Large intestine (tissue), 3 donors: Measurements from ENCODE around the gene ATP8A2. TPM values are rescaled to one million over a fixed set of nuclear protein-coding genes. Genes with fewer than 3 reads are reported as not detected.

Source experiments
- DNase-seq, 2 donors: peaks; one replicate each; pipeline versions ENCODE4 v3.0.0 to v3.0.0-alpha.2; 2013
- H3K27ac ChIP-seq: one replicate; pipeline ENCODE4 v1.5.1; 2013; ENCODE audit warnings: low read length
- H3K27me3 ChIP-seq: 2 replicates; pipeline ENCODE4 v1.6.1; 2013; ENCODE audit warnings: low read length; ENCODE audit not compliant: control insufficient read depth, insufficient read depth
- H3K36me3 ChIP-seq: 2 replicates; pipeline ENCODE4 v1.6.1; 2013; ENCODE audit warnings: low read length; ENCODE audit not compliant: control insufficient read depth, insufficient read depth
- H3K4me1 ChIP-seq: one replicate; pipeline ENCODE4 v1.6.1; 2013; ENCODE audit warnings: low read length; ENCODE audit not compliant: control insufficient read depth, insufficient read depth
- H3K4me3 ChIP-seq: one replicate; pipeline ENCODE4 v1.5.1; 2013; ENCODE audit warnings: low read length
- H3K9me3 ChIP-seq: one replicate; pipeline ENCODE4 v1.6.1; 2013; ENCODE audit warnings: mild to moderate bottlenecking, low read depth, low read length, moderate library complexity; ENCODE audit not compliant: control insufficient read depth
- WGBS: methylation state at CpG from one replicate; pipeline ENCODE4 v1.1.5; 2013; ENCODE audit warnings: low lambda C conversion rate; ENCODE audit not compliant: insufficient coverage; 5-methylcytosine and 5-hydroxymethylcytosine counted together
- polyA plus RNA-seq: library from polyadenylated mRNA; unstranded; fragments of 120-200 nt; gene quantifications from one replicate; pipeline ENCODE4 v1.2.1, GENCODE V29; 2013

ATP8A2 gene
- polyA plus RNA-seq, 1 donor, result 2.3 TPM

GRCh38 chr13:25689539-25689938 is 317.8 kb downstream of the ATP8A2 start:
- Histone ChIP-seq H3K36me3 (no peaks in the 10 kb centered on the region), H3K27ac (no peak overlapping the region)
- WGBS, result no CpG with 5 or more reads among the region's 2 CpGs

DNA sequence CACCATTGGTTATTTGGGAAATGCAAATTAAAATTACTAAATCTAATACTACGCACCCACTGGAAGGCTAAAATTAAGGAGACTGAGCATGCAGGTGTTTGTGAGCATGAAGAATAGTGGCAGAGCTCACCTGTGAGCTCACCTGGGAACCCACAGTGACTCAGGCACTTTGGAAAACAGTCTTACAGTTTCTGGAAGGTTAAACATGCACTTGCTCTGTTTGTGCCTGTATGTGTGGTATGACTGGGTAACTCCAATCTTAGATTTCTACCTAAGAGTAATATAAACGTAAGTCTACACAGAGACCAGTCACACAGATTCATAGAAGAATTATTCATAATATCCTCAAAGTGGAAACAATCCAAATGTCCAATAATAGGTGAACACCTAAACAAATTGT is 318.8 kb downstream of the ATP8A2 start:
- H3K36me3 ChIP-seq, result no peaks in the 10 kb centered on the region
- DNase-seq, result no peak
- no peak overlapping the region for H3K4me3 ChIP-seq
- WGBS, result no CpG with 5 or more reads among the region's 2 CpGs
- no peaks in the 10 kb centered on the region for H3K9me3 ChIP-seq
- no peaks in the 10 kb centered on the region for H3K27me3 ChIP-seq
- no peak overlapping the region for H3K27ac ChIP-seq
- no peaks in the 10 kb centered on the region for H3K4me1 ChIP-seq

More at GRCh38 chr13:25689539-25689938, 317.8 kb downstream of the ATP8A2 start:
- H3K4me1 ChIP-seq, result no peaks in the 10 kb centered on the region
- no peak overlapping the region for H3K4me3 ChIP-seq
- DNase-seq, result no peak
- no peaks in the 10 kb centered on the region for H3K9me3 ChIP-seq
- H3K27me3 ChIP-seq, result no peaks in the 10 kb centered on the region

DNA sequence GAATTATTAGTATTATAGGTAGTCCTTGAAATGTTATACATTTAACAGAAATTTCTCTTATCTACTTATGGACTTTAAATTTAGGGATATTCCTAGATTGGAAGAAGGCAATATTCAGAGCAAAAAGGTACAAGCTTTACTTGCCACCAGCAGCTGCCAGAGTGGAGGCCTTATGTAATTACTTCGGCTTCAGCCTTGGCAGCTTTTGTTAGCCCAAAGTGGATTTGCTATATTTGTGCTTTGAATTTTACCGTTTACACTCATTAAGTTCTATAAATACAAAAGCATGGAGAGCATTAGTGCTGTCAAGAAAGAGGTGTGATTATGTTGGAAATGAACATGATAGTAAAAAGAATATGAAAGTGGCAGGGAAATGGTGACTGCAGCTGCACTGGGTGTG is 319.9 kb downstream of the ATP8A2 start:
- no peak overlapping the region for H3K4me3 ChIP-seq
- H3K4me1 ChIP-seq, result no peaks in the 10 kb centered on the region
- no peaks in the 10 kb centered on the region for H3K27me3 ChIP-seq
- no peaks in the 10 kb centered on the region for H3K9me3 ChIP-seq
- DNase-seq, result no peak
- WGBS, result 63% methylated on average over 1 of the region's 2 CpGs
- H3K36me3 ChIP-seq, result no peaks in the 10 kb centered on the region
- no peak overlapping the region for H3K27ac ChIP-seq

- H3K4me3 ChIP-seq, result no peak overlapping the region
- no peaks in the 10 kb centered on the region for H3K4me1 ChIP-seq
- DNase-seq, result peak in 1 of 2 donors; percentile 8
- no peaks in the 10 kb centered on the region for H3K27me3 ChIP-seq
- WGBS, result 29% methylated on average over 1 of the region's 7 CpGs
- no peaks in the 10 kb centered on the region for H3K9me3 ChIP-seq
- H3K36me3 ChIP-seq, result no peaks in the 10 kb centered on the region
- H3K27ac ChIP-seq, result no peak overlapping the region
Observed at GRCh38 chr13:25692099-25692498, 320.3 kb downstream of the ATP8A2 start.

- Histone ChIP-seq H3K27ac (no peak overlapping the region), H3K27me3 (no peaks in the 10 kb centered on the region), H3K9me3 (no peaks in the 10 kb centered on the region), H3K36me3 (no peaks in the 10 kb centered on the region), H3K4me1 (no peaks in the 10 kb centered on the region), H3K4me3 (no peak overlapping the region)
- no peak for DNase-seq
- WGBS, result 100% methylated on average over 1 of the region's 9 CpGs
Observed at GRCh38 chr13:25699056-25699455, 327.3 kb downstream of the ATP8A2 start.

GRCh38 chr13:25699600-25699999 is 327.8 kb downstream of the ATP8A2 start:
- Histone ChIP-seq H3K36me3 (no peaks in the 10 kb centered on the region), H3K4me3 (no peak overlapping the region), H3K27ac (no peak overlapping the region), H3K27me3 (no peaks in the 10 kb centered on the region), H3K4me1 (no peaks in the 10 kb centered on the region), H3K9me3 (no peaks in the 10 kb centered on the region)
- WGBS, result 86% methylated on average over 1 of the region's 2 CpGs
- no peak for DNase-seq

DNA sequence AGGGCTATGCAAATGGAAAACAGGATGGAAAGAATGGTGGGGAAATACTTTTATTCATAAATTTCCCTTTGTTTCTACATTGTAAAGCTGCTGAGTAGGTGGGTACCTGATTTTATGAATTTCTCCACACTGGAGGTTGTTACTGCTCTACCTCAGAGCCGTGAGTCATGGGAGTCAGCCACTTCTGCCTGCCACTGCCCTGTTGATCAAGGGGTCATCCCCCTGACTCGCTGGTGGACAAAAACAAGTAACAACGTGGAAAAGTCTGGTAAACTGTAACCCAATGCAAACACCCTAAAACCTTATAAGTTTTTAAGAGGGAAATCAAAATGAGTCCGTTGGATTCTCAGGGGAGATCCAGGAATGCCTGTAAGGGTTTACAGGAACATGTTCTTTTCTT is 329.5 kb downstream of the ATP8A2 start:
- Histone ChIP-seq H3K9me3 (no peaks in the 10 kb centered on the region), H3K4me1 (no peaks in the 10 kb centered on the region), H3K36me3 (no peaks in the 10 kb centered on the region), H3K4me3 (no peak overlapping the region), H3K27me3 (no peaks in the 10 kb centered on the region), H3K27ac (no peak overlapping the region)
- no peak for DNase-seq
- WGBS, result no CpG with 5 or more reads among the region's 4 CpGs

DNA sequence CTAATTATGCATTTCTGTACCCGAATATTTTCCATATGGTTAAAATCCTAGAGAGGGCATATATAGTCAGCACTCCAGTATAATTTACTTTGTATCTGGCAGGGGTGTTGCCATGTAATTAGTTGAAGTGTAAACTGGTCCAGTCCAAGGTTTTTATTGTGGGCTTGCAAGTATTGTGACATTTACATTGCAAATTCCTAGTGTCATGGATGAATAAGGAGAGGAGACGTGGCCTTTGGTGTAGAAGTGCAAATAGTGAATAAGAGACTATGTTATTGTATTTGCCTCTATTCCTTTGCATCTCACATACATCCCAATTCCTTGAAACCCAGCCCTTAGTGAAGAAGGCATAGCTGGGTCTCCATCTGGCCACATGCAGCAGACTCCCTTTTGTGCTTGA is 330.6 kb downstream of the ATP8A2 start:
- Histone ChIP-seq H3K9me3 (no peaks in the 10 kb centered on the region), H3K4me1 (no peaks in the 10 kb centered on the region), H3K4me3 (no peak overlapping the region), H3K27ac (no peak overlapping the region), H3K36me3 (no peaks in the 10 kb centered on the region), H3K27me3 (no peaks in the 10 kb centered on the region)
- no CpG with 5 or more reads among the region's 2 CpGs for WGBS
- no peak for DNase-seq

DNA sequence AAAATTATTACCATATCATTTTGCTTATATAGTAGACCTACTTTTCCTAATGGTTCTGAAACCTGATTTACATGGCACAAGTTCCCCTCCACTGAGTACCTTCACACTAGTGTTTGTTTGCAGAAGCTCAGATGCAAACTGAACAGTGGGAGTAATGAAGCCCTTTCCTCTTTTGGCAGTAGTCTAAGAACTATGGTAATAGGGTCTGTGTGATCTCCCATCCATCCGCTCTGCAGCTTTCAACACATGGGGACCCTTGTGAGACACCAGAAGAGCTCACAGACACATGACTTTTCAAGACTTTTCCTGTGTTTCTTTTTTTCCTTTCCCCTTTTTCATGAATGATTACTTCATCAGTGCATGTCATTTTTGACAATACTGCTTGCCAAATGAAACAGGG is 336.0 kb downstream of the ATP8A2 start:
- Histone ChIP-seq H3K36me3 (no peaks in the 10 kb centered on the region), H3K9me3 (no peaks in the 10 kb centered on the region), H3K27me3 (peaks cover 4% of the 10 kb centered on the region), H3K4me3 (no peak overlapping the region), H3K27ac (no peak overlapping the region), H3K4me1 (no peaks in the 10 kb centered on the region)
- no peak for DNase-seq
- WGBS, result no CpG with 5 or more reads among the region's 1 CpG

- no peak for DNase-seq
- 100% methylated on average over 1 of the region's 1 CpG for WGBS
- no peaks in the 10 kb centered on the region for H3K9me3 ChIP-seq
- H3K36me3 ChIP-seq, result no peaks in the 10 kb centered on the region
- H3K4me3 ChIP-seq, result no peak overlapping the region
- peaks cover 4% of the 10 kb centered on the region for H3K27me3 ChIP-seq
- H3K27ac ChIP-seq, result no peak overlapping the region
- H3K4me1 ChIP-seq, result no peaks in the 10 kb centered on the region
Observed at GRCh38 chr13:25708268-25708667, 336.5 kb downstream of the ATP8A2 start.

GRCh38 chr13:25709088-25709487 is 337.3 kb downstream of the ATP8A2 start:
- no peak overlapping the region for H3K27ac ChIP-seq
- 40% methylated on average over 1 of the region's 2 CpGs for WGBS
- no peaks in the 10 kb centered on the region for H3K9me3 ChIP-seq
- no peaks in the 10 kb centered on the region for H3K36me3 ChIP-seq
- H3K27me3 ChIP-seq, result peaks cover 4% of the 10 kb centered on the region
- H3K4me3 ChIP-seq, result no peak overlapping the region
- DNase-seq, result no peak
- no peaks in the 10 kb centered on the region for H3K4me1 ChIP-seq
